ENCODE results near the gene METTL1.
"Not testable (repeated sequence)": the region's sequence is repeated elsewhere in the genome, so short reads cannot be mapped to it uniquely, and the experiment has no call there.

The METTL1 gene

GRCh38 chr12:57771873-57772428 is at the start of gene METTL1:
TSS of gene METTL1 (minus strand) at chr12:57772105. CDS start at chr12:57772083, 22 bp downstream.
- DNase-seq: peak; percentile 97

DNA sequence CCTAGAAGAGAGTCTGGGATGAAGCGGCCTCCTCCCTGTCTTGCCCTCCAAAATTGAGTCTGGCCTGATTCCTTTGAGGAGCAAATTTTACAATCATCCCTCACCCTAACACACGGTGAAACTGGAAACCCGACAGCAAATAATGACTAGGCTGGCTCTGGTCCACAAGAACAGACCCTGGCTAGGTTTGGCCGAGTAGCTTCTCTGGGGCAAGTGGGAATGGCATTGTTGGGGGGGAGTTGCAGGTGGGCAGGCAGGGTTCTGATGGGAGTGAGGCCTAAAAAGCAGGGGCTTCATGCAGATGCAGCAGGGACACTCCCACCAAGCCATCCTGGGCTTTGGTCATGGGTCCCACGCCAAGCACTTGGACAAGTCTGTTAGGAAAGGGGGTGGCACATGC is 49.1 kb upstream of the METTL1 start:
- not testable (repeated sequence) for DNase-seq

DNA sequence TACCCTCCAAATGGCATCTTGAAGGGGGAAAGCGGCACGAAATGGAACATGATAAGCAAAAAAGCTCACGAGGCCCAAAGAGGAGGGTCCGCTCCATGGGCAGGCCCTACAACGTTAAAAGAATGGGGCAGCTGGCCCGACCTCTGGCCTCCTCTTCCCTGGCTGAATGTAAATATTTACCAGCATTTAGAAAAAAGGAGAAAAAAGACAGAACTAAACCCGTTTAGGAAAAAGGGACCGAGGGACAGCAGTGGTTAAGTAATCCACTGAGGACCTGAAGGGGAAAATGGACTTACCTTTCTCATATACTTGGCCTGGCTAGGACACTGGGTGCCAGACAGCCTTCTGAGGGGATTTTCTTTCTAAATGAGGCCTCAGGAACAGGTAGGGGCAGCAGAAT is 48.2 kb upstream of the METTL1 start:
- DNase-seq: not testable (repeated sequence)

DNA sequence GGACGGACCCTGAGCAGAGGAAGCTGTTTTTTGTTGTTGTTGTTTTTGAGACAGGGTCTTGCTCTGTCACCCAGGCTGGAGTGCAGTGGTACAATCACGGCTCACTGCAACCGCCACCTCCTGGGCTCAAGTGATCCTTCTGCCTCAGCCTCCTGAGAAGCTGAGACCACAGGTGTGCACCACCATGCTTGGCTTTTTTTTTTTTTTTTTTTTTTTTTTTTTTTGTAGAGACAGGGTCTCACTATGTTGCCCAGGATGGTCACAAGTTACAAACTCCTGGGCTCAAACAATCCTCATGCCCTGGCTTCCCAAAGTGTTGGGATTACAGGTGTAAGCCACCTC is 46.1 kb upstream of the METTL1 start:
- not testable (repeated sequence) for DNase-seq

- no peak for DNase-seq
Measured at GRCh38 chr12:57817261-57817989, 45.5 kb upstream of the METTL1 start.

GRCh38 chr12:57816855-57817151 is 44.9 kb upstream of the METTL1 start:
- peak; percentile 90 for DNase-seq

GRCh38 chr12:57816001-57816854 is 44.3 kb upstream of the METTL1 start:
- no peak for DNase-seq

DNA sequence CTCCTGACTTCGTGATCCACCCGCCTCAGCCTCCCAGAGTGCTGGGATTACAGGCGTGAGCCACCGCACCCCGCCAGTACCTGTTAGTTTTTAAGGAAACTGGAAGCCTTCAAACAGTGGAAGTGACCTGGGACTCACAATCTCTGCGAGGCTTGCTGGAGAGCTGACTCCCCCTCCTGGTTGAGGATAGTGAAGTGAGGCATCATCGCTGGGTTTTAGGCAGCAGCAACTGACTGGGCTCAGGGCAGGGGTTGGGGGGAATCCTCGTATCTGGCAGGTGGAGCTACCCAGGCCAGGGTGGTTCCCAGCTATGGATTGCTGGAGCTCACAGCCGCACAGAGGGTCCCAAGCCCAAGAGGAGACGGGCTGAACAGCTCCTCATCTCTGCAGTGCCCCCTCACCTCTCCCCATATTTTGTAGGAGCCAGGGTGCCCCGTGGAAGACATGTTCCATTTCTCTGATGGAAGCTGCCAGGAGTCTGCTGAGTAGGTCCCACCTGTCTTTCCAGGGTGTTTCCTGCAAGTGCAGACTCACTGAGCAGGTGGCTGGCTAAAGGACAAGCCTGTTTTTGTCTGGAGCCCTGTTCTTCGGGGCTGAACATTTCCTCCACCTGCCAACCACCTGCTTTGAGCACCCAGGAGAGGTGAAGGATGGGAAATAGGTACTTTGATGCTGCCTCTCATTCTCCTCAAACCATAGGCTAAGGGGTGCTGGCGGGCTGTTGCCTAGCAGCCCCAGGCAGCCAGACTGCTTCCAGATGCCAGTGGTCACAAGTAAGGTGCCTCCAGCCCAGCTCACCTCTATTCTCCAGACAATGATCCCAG is 43.5 kb upstream of the METTL1 start:
- no peak for DNase-seq

GRCh38 chr12:57813971-57814772 is 42.3 kb upstream of the METTL1 start:
- no peak for DNase-seq

DNA sequence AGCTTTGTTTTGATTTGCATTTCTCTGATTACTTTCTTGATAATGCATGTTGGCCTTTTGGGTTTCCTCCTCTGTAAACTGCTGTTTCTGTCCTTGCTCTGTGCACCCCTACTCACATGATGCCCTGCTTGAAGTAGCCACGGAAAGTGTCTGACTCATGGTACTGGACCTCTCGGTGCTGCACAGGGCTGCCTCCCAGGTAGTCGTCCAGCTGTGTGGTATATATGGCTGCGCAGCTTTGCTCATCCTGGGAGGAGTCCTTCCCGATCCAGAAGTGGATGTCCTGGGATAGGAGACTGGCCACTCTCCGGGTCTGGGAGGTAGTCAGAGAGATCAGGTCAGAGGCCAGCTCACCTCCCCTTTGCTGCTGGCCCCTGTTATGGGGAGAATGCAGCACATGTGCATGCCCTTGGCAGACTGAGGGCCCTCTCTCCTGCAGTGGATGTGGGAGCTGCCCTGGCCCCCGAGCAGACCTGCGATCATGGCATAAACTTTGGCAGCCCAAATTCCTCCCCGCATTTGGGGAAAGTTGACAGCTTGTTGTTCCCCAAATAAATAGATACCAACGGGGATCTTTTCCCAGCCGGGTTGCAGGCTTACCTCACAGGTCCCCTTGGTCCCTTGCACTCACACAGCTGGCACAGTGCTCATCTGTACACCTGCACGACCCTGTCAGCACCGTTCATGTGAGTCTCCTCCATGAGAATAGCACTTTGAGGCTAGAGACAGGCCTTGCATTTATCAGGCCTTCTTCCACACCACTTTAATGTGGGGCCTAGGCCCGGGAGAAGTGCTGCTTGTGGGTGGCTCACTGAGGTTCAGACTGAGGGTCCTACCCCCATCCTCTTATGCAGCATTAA is 41.4 kb upstream of the METTL1 start:
- no peak for DNase-seq

GRCh38 chr12:57811028-57811755 is 39.3 kb upstream of the METTL1 start:
- no peak for DNase-seq

DNA sequence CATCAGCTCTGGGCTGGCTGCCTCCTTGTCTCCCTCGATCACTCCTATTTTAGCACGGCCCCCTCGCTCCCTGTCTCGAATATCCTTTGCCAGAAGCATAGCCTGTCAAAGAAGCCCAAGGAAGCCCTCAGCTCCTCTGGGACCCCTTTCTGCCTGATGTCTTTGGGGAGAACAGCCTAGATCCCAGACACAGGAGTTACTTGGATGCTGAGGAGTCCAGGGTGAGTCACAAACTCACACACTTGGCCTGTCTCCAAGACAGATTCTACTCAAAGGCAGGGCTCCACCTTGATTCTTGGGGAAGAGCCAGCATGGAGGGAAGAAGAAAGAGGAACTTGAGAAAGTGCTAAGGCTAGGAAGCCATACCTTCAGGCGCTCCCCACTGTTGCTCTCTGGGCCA is 38.5 kb upstream of the METTL1 start:
- no peak for DNase-seq

- DNase-seq: no peak
Measured at GRCh38 chr12:57809425-57809824, 37.5 kb upstream of the METTL1 start.

DNA sequence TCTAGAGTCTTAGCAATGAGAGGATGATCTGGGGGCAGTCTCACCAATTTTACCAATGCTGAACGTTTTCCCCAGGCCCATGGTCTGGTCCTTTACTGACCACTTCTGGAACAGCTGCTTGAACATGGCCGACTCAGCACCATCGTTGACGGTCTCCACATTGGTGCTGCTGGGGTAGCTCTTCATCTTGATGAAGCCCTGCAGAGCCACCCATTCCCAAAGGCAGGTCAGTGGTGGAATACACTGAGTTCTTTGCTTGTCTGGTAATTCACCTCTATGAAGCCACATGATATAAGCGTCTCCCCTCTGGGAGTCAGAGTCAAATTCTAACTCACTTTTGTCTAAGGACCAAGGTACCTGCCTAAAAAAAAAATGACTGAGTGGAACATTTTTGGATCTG is 36.4 kb upstream of the METTL1 start:
- DNase-seq: no peak

DNA sequence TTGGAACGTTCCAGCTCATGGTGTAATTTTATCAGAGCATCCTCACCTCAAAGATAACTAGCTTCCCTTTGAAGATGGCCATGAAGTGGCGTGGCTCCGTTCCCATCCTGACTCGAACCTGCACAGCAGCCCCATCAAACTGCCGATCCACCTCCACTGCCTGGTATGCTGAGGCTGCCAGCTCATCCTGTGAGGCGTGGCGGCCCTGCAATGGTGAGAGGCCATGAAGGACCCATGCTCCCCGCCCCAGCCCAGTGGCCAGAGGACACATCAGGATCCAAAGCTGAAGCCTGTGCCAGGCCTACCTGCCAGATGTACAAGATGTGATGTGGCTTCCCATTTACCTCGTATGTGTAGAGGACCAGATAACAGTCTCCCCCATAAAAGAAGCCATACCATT is 35.4 kb upstream of the METTL1 start:
- no peak for DNase-seq

DNA sequence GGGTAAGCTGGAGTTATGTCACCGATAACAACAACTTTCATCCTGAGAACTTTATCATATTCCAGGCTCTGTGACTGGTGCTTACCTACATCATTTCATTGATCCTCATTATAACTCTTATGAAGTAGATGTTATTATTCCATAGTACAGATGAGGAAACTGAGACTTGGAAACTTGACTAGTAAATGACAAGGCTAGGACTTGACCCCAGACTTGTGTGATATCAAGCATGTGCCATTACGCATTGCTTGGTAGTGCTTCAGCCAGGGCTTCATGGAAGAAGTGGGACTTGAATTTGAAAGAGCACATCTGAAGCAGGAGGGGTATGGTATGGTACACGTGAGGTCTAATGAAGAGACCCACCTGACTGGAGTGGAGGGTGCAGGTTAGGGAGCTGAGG is 34.8 kb upstream of the METTL1 start:
- no peak for DNase-seq

DNA sequence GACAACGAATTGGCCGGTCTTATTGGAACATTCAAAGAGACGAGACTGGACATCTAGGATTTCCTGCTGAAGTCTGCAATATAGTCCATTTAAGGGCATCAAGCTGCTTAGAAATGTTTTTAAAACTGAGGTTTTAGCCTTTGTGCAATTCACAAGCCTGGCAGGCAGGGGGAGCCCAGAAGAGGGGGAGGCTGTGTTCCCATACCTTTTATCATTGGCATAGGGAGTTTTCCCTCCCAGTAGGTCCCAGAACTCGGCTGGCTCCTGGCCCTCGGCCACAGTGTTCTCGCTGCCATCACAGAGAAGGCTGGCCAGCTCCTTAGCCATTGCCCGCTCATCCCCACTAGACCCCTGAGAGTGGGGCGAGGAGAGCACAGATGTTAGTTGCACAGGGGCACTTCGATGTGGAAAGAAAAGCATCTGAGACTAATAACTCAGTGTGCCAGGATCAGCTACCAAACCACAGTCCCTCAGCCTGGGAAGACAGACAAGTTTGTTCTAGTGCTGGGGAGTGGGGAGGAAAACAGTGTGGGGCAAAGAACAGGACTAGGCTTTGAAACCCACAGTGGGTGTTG is 31.5 kb upstream of the METTL1 start:
- peak; percentile 33 for DNase-seq

DNA sequence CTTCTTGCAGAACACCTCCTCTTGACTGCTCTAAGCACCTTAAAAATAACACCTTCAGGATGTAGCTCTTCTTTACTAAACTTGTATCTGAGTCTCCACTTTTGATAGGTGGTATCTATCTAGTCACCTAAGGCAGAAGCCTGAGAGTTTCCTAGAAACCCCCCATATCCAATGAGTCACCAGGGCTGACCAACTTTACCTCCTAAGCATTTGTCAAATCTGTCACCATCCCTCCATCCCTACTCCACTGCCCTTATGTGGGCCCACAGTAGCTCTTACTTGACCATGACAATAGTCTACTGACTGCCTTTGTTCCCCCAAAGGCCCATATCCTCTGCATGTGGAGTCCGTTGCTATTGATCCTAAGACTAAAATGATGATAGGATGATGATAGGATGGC is 30.7 kb upstream of the METTL1 start:
- DNase-seq: no peak

DNA sequence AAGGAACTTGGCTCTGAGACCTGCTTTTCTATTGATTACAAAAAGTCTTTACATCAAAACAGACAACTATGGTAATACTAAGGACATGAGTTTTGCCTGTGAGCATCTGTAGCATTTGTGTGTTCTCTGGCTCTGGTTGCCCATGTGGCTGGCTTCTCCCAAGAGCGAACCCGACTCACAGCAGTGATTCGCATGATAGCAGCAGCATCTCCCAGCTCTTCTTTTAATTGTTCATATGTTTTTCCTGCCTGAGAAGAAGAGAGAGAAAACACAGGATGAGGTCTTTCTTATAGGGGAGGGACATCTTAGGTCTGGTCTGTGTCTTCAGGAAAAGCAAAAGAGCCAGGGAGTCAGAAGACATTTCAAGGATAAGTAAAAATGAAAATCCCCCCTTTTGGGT is 29.1 kb upstream of the METTL1 start:
- no peak for DNase-seq

DNA sequence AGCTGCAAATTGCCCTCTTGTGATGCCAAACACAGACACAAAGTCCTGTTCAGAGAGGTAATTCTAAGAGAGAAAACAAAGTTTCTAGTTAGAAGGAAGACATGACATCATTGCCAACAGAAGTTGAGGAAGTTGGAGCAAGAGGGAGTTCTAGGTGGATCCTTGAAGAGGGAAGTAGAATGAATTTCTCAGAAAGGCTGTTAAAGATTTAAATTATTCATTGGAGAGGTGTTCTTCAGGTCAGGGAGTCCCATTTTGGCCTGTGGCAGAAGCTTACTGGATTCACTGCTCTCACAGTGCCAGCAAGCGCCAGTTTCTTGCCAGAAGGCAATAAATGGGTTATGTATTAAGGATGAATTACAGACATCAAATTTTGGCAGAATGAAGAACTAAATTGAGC is 26.0 kb upstream of the METTL1 start:
- peak; percentile 83 for DNase-seq

All from inflammatory macrophage treated with lipopolysaccharide for 4 hours (primary cell).